HG03520 (cell line): ENCODE data around the gene PTPRF.
"Not testable (repeated sequence)": the region's sequence is repeated elsewhere in the genome, so short reads cannot be mapped to it uniquely, and the experiment has no call there.

Source experiments
- ATAC-seq: cut with Tn5 transposase; IDR thresholded peaks from one replicate; pipeline ENCODE4 v1.9.1; 2021; ENCODE audit warnings: mild to moderate bottlenecking, moderate library complexity; ENCODE audit not compliant: unreplicated experiment

Gene PTPRF

GRCh38 chr1:43530483-43531106 lies at the start of gene PTPRF:
Gene PTPRF (plus strand): TSS chr1:43530883. CDS start chr1:43545076, 14,193 bp downstream.
- no peak for ATAC-seq

- ATAC-seq = no peak
These were observed 49.2 kb upstream of the PTPRF start for GRCh38 chr1:43481491-43481890.

GRCh38 chr1:43482215-43482614 lies 48.5 kb upstream of the PTPRF start:
- no peak for ATAC-seq

- no peak for ATAC-seq
These were observed 46.3 kb upstream of the PTPRF start for GRCh38 chr1:43484367-43484766.

GRCh38 chr1:43488165-43488564 lies 42.5 kb upstream of the PTPRF start:
- no peak for ATAC-seq

GRCh38 chr1:43491061-43491460 lies 39.6 kb upstream of the PTPRF start:
- ATAC-seq = no peak

GRCh38 chr1:43492826-43493225 lies 37.9 kb upstream of the PTPRF start:
- no peak for ATAC-seq

- ATAC-seq = no peak
These were observed 36.8 kb upstream of the PTPRF start for GRCh38 chr1:43493661-43494450.

- no peak for ATAC-seq
These were observed 35.5 kb upstream of the PTPRF start for GRCh38 chr1:43495204-43495603.

- no peak for ATAC-seq
These were observed 30.8 kb upstream of the PTPRF start for GRCh38 chr1:43499898-43500297.

GRCh38 chr1:43501806-43502205 lies 28.9 kb upstream of the PTPRF start:
- ATAC-seq = not testable (repeated sequence)

GRCh38 chr1:43503534-43503933 lies 27.1 kb upstream of the PTPRF start:
- ATAC-seq = no peak

GRCh38 chr1:43505077-43505780 lies 25.5 kb upstream of the PTPRF start:
- no peak for ATAC-seq

- ATAC-seq = no peak
These were observed 24.4 kb upstream of the PTPRF start for GRCh38 chr1:43506233-43506632.

- no peak for ATAC-seq
These were observed 23.1 kb upstream of the PTPRF start for GRCh38 chr1:43507296-43508295.

- ATAC-seq = no peak
These were observed 21.5 kb upstream of the PTPRF start for GRCh38 chr1:43509007-43509739.

GRCh38 chr1:43509740-43510375 lies 20.8 kb upstream of the PTPRF start:
- no peak for ATAC-seq

GRCh38 chr1:43510621-43511020 lies 20.1 kb upstream of the PTPRF start:
- ATAC-seq = no peak

GRCh38 chr1:43511394-43511793 lies 19.3 kb upstream of the PTPRF start:
- ATAC-seq = no peak
